SK-N-MC (cell line): ENCODE data around the gene GCK.
"Not testable (repeated sequence)": the region's sequence is repeated elsewhere in the genome, so short reads cannot be mapped to it uniquely, and the experiment has no call there.

Source experiments
- DNase-seq: peaks from one replicate; pipeline ENCODE4 v3.0.0-alpha.2; 2011; ENCODE audit warnings: low read depth, low spot score
- H3K27ac ChIP-seq: fragments of 200-600 bp; sonication (generic); 2 replicates; pipeline ENCODE4 v1.5.1; 2016; ENCODE audit warnings: mixed run types
- H3K36me3 ChIP-seq: fragments of 200-600 bp; sonication (generic); 2 replicates; pipeline ENCODE4 v1.6.1; 2017; ENCODE audit warnings: antibody characterized with exemption, low read length, mixed read lengths; ENCODE audit not compliant: insufficient read depth
- H3K4me3 ChIP-seq: fragments of 200-600 bp; sonication (generic); 2 replicates; pipeline ENCODE4 v1.5.1; 2016
- H3K9ac ChIP-seq: fragments of 200-600 bp; sonication (generic); 2 replicates; pipeline ENCODE4 v1.8.0; 2017; ENCODE audit warnings: mixed run types, mixed read lengths; ENCODE audit not compliant: insufficient read length
- H3K9me3 ChIP-seq: fragments of 200-600 bp; sonication (generic); 2 replicates; pipeline ENCODE4 v1.6.1; 2017; ENCODE audit warnings: low read depth, mild to moderate bottlenecking, antibody characterized with exemption, low read length, moderate library complexity, mixed read lengths
- EZH2 ChIP-seq: fragments of 200-600 bp; sonication (generic); IDR thresholded peaks from one replicate; pipeline ENCODE4 v1.6.1; 2017; ENCODE audit warnings: antibody characterized with exemption
- FOXP2 ChIP-seq: optimal IDR thresholded peaks from 2 replicates; pipeline ENCODE3; 2011; ENCODE audit warnings: mild to moderate bottlenecking, moderate library complexity; ENCODE audit not compliant: insufficient read depth; ENCODE audit errors: extremely low read length, control extremely low read depth
- POLR2AphosphoS5 ChIP-seq: IDR thresholded peaks from 2 replicates; pipeline ENCODE4 v1.6.1; 2012; ENCODE audit warnings: mild to moderate bottlenecking, low read depth, low read length, borderline replicate concordance

Gene GCK

DNA sequence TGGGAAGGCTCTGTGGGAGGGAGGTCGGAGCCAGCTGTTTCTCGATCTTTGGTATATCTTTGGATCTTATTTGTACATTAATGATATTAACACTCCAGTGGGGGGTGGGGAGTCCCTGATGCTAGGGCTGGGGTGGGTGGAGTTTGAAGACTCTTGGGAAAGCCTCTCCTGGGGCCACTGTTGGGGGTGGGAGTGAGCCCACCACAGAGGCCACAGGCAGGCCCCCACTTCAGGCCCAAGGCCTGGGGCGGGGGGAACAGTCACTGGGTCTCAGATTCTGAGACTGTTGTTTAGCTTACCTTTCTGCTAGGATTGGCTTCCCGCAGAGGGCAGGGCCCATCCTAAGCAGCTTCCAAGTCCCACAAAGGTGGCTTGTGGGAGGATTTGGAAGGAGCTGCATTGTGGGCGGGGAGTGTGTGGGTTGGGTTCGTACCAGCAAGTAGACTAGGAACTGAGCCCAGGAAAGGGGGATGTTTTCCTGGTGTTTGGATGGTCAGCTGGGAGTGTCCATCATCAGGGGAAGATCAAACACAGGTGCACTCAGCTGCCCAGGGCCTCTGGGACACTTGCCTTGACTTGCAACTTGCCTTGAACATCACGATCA lies 23.4 kb upstream of the GCK start:
- Histone ChIP-seq H3K36me3 (peaks cover 37% of the 10 kb centered on the region), H3K9me3 (no peaks in the 10 kb centered on the region), H3K4me3 (no peak overlapping the region), H3K27ac (no peak overlapping the region), H3K9ac (no peak overlapping the region)
- no peak for TF ChIP-seq FOXP2
- TF ChIP-seq EZH2, result no peak
- TF ChIP-seq POLR2AphosphoS5, result no peak
- no peak for DNase-seq

DNA sequence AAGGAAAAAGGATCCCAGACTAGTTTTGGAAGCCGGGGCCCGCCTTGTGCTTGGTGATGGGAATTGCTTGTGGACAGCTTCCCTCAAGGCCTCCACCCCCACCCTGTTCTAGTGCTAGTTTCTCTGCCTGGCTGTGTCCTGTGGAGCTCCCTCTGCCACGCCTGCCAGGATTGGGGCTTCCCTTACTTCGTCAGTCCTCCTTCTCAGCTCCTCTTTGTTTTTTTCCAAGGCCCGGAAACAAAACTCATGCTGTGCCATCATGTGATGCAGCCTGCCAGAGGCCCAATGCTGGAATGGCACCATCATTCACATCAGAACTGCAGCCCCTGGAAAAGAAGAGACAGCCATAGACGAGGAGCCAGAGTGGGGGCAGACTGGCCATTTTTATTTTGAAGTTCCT lies 22.8 kb upstream of the GCK start:
- no peak overlapping the region for H3K9ac ChIP-seq
- H3K4me3 ChIP-seq, result no peak overlapping the region
- peaks cover 43% of the 10 kb centered on the region for H3K36me3 ChIP-seq
- no peak for DNase-seq
- H3K27ac ChIP-seq, result no peak overlapping the region
- TF ChIP-seq FOXP2 (no peak), POLR2AphosphoS5 (no peak), EZH2 (no peak)
- H3K9me3 ChIP-seq, result no peaks in the 10 kb centered on the region

DNA sequence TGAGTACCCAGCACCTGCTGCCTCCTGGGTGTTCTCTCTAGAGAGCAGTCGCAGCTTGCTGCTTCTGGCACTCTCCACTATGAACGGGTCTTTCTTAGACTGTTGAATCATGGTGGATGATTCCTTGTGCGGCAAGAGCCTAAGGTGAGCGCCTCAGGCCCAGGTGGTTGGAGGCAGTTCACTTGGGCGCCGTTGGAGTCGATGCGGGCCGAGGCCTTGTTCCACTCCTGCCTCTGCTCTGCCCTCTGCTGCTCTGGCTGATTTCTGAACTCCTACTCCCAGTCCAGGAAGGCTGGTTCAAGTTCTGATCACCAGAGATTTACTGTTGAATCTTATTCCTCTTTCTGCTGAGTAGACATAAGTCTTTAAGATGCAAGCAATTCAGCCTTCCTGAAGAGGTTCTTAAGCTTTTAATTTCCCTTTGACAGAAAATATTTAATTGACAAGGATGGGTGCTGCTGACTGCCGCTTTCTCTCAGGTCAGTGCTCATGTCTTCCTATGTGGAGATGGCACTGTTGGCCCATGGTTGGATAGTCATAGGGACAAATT lies 22.0 kb upstream of the GCK start:
- H3K36me3 ChIP-seq, result peaks cover 51% of the 10 kb centered on the region
- H3K9me3 ChIP-seq, result no peaks in the 10 kb centered on the region
- DNase-seq, result no peak
- no peak overlapping the region for H3K4me3 ChIP-seq
- TF ChIP-seq POLR2AphosphoS5 (no peak), EZH2 (no peak), FOXP2 (no peak)
- H3K9ac ChIP-seq, result no peak overlapping the region
- H3K27ac ChIP-seq, result no peak overlapping the region

DNA sequence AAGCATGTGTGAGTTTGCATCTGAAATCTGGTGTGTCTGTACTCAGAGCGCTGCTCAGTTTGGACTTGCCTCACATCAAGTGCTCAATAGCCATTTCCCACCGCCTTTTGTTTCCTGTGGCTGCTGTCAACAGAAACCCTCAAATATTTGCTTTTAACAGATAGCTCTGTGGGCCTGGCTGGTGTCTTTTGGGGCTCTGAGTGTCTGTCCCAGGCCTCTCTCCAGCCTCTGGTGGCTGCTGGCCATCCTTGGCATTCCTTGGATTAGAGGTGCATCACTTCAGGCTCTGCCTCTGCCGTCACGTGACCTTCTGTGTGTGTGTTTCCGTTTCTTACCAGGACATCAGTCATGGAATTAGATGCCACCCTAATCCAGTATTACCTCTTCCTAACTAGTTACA lies 20.9 kb upstream of the GCK start:
- DNase-seq, result no peak
- Histone ChIP-seq H3K27ac (no peak overlapping the region), H3K9ac (no peak overlapping the region), H3K36me3 (peaks cover 62% of the 10 kb centered on the region), H3K4me3 (no peak overlapping the region), H3K9me3 (no peaks in the 10 kb centered on the region)
- TF ChIP-seq EZH2 (no peak), FOXP2 (no peak), POLR2AphosphoS5 (no peak)

DNA sequence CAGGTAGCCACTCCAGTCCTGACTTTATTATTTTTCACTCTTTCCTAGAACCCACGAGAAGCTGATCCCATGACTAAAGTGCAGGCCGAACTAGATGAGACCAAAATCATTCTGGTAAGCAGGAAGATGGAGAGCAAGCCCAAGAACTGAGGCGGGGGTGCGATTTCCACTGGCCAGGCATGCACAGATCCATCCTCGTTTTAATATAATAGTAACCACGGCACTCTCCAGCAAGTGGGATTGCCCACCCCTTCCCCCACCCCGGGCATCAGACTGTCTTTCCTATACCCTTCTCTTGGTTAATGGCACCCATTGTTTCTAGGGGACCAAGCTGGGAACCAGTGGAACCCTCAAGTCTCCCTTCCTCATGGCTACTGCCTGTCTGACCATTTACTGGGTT lies 18.8 kb upstream of the GCK start:
- DNase-seq, result no peak
- no peak for TF ChIP-seq POLR2AphosphoS5
- no peak for TF ChIP-seq EZH2
- TF ChIP-seq FOXP2, result no peak
- Histone ChIP-seq H3K9me3 (no peaks in the 10 kb centered on the region), H3K36me3 (peaks cover 70% of the 10 kb centered on the region), H3K4me3 (no peak overlapping the region), H3K27ac (no peak overlapping the region), H3K9ac (no peak overlapping the region)

DNA sequence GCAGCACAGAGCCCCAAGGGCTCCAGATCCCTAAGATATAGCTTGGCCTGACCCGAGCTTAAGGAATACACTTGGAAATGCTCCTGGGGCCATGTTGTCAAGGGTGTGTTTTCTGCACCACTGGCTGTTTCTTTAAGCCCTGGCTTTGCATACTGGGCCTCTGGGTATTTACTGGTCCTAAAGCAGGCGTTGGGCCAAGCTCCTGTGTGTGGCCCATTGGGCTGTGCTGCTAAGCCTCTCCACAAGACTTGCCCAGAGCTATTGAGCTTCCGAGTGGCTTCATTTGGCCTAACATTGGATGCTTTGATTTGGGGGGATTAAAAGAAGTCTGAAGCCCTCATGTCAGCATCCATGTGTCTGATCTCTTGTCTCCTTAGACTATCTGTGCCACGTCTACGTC lies 16.8 kb upstream of the GCK start:
- Histone ChIP-seq H3K27ac (no peak overlapping the region), H3K9me3 (no peaks in the 10 kb centered on the region), H3K4me3 (no peak overlapping the region), H3K9ac (no peak overlapping the region), H3K36me3 (peaks cover 66% of the 10 kb centered on the region)
- TF ChIP-seq POLR2AphosphoS5 (no peak), FOXP2 (no peak), EZH2 (no peak)
- no peak for DNase-seq

DNA sequence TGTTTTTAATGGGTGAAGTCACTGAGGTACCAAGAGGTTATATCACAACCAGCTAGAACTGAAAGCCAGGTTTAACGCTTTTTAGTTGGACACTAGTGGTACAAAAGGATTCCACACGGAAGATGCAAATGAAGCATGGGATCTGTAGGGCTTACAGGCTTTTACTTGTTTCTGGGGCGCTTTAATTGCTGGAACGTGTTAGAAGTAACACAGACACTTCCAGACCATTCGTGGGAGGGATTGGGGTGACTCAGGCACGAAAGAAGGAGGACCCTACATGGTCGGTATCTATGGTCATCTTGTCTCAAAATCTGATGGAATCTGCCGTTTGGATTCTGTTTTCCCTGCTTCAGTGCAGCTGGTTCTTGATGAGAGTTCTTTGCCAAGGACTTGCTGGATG lies 12.6 kb upstream of the GCK start:
- TF ChIP-seq POLR2AphosphoS5 (no peak), FOXP2 (no peak), EZH2 (no peak)
- H3K27ac ChIP-seq, result no peak overlapping the region
- DNase-seq, result no peak

DNA sequence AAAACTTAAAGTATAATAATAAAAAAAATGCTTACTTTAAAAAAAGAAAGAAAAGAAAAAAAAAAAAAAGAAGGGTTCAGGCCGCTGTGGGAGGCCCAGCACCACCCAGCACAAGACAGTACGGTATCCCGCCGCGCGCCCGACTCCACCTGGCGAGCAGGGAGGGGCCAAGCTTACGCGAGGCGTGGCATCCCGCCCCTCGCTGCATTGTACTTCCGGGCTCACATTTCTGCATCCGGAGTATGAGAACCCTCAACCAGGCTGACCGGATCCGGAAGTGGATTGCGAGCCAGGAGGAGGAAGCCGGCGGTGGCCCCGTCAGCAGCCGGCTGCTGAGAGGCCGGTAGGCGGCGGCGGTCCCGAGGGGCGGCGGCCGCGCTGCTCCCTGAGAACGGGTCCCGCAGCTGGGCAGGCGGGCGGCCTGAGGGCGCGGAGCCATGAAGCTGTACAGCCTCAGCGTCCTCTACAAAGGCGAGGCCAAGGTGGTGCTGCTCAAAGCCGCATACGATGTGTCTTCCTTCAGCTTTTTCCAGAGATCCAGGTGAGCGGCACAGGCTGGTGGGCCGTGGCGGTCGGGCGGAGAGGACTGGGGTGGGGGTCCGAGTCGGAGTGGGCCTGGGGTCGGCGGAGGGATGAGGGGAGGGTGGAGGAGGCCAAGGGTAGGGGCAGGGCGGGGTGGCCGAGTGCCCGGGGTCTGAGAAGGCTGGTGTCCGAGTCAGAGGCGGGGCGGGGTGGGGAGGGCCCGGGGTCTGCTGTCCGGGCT lies 11.6 kb upstream of the GCK start, which contains the start of gene YKT6:
Gene YKT6 (plus strand): TSS at position 280 of the 763 bp plus-strand sequence. CDS start 158 bp downstream, at position 438.
- H3K4me3 ChIP-seq, result peak within 1 kb of the TSS; percentile 96
- DNase-seq, result peak; percentile 75
- H3K27ac ChIP-seq, result no peak within 1 kb of the TSS
- H3K36me3 ChIP-seq, result peaks cover 20% of the 10 kb centered on the region
- H3K9me3 ChIP-seq, result no peaks in the 10 kb centered on the region
- H3K9ac ChIP-seq, result peak within 1 kb of the TSS; percentile 91
- peak; percentile 38 for TF ChIP-seq FOXP2
- peak; percentile 89 for TF ChIP-seq POLR2AphosphoS5
- no peak for TF ChIP-seq EZH2

More for the DNA sequence above, 12.6 kb upstream of the GCK start:
- no peaks in the 10 kb centered on the region for H3K9me3 ChIP-seq
- peaks cover 30% of the 10 kb centered on the region for H3K36me3 ChIP-seq
- H3K4me3 ChIP-seq, result peak overlapping the region; percentile 96
- peak overlapping the region; percentile 91 for H3K9ac ChIP-seq

DNA sequence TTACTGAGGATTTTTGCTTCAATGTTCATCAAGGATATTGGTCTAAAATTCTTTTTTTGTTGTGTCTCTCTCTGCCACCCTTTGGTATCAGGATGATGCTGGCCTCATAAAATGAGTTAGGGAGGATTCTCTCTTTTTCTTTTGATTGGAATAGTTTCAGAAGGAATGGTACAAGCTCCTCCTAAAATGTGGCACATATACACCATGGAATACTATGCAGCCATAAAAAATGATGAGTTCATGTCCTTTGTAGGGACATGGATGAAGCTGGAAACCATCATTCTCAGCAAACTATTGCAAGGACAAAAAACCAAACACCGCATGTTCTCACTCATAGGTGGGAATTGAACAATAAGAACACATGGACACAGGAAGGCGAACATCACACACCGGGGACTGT lies 10.9 kb upstream of the GCK start:
- peaks cover 13% of the 10 kb centered on the region for H3K36me3 ChIP-seq
- not testable (repeated sequence) for H3K9ac ChIP-seq, H3K4me3 ChIP-seq, H3K9me3 ChIP-seq, DNase-seq, H3K27ac ChIP-seq
